Effector CD8-positive, alpha-beta T cell (primary cell): ENCODE measurements around the gene ORAI1.
A peak's percentile ranks its signal among the peaks of the same experiment; 100 is the strongest.
"Not testable (repeated sequence)": the region's sequence is repeated elsewhere in the genome, so short reads cannot be mapped to it uniquely, and the experiment has no call there.

Experiments
- DNase-seq: peaks from one replicate; lab custom pipeline; 2025; lab: John Stamatoyannopoulos, UW

The ORAI1 gene

GRCh38 chr12:121649322-121649721 is 23.0 kb downstream of the ORAI1 start:
- no peak for DNase-seq

- DNase-seq, result no peak
Observed at GRCh38 chr12:121649819-121650353, 23.6 kb downstream of the ORAI1 start.

- DNase-seq, result no peak
Observed at GRCh38 chr12:121651320-121651719, 25.0 kb downstream of the ORAI1 start.

- DNase-seq, result no peak
Observed at GRCh38 chr12:121652767-121653497, 26.6 kb downstream of the ORAI1 start.

GRCh38 chr12:121653999-121654398 is 27.7 kb downstream of the ORAI1 start:
- DNase-seq, result no peak

- DNase-seq, result no peak
Observed at GRCh38 chr12:121656122-121656521, 29.8 kb downstream of the ORAI1 start.

GRCh38 chr12:121657305-121658008 is 31.1 kb downstream of the ORAI1 start:
- no peak for DNase-seq

- not testable (repeated sequence) for DNase-seq
Observed at GRCh38 chr12:121661353-121662105, 35.2 kb downstream of the ORAI1 start.

- DNase-seq, result no peak
Observed at GRCh38 chr12:121663610-121663929, 37.2 kb downstream of the ORAI1 start.

GRCh38 chr12:121666829-121667228 is 40.5 kb downstream of the ORAI1 start:
- DNase-seq, result not testable (repeated sequence)

GRCh38 chr12:121668750-121669520 is 42.6 kb downstream of the ORAI1 start:
- DNase-seq, result peak; percentile 52

- DNase-seq, result no peak
Observed at GRCh38 chr12:121669521-121669900, 43.2 kb downstream of the ORAI1 start, which contains the start of gene MORN3. TSS of gene MORN3 (minus strand) at chr12:121669654. CDS start at chr12:121669483, 171 bp downstream.

GRCh38 chr12:121673013-121673511 is 46.7 kb downstream of the ORAI1 start:
- DNase-seq, result no peak

GRCh38 chr12:121676190-121676589 is 49.9 kb downstream of the ORAI1 start:
- no peak for DNase-seq

- no peak for DNase-seq
Observed at GRCh38 chr12:121678305-121678704, 52.0 kb downstream of the ORAI1 start.

GRCh38 chr12:121678716-121679300 is 52.5 kb downstream of the ORAI1 start:
- no peak for DNase-seq

GRCh38 chr12:121679661-121680197 is 53.4 kb downstream of the ORAI1 start:
- DNase-seq, result not testable (repeated sequence)

- DNase-seq, result no peak
Observed at GRCh38 chr12:121688966-121689365, 62.6 kb downstream of the ORAI1 start.

- no peak for DNase-seq
Observed at GRCh38 chr12:121689430-121689829, 63.1 kb downstream of the ORAI1 start.
